Ureter (tissue), 1 donor: ENCODE data around the gene KLHL30. TPM values are rescaled to one million over a fixed set of nuclear protein-coding genes. Genes with fewer than 3 reads are reported as not detected.

Source experiments
- DNase-seq: peaks from one replicate; pipeline ENCODE4 v3.0.0-alpha.2; 2020; ENCODE audit warnings: low spot score
- total RNA-seq: library from RNA; stranded (reverse); gene quantifications from one replicate; pipeline ENCODE4 v1.2.4, GENCODE V29; 2023
- donor health status: DM: yes; HTN: yes; CAD: no.

Gene KLHL30
- total RNA-seq, 1 donor from 2014 or later, result 2.2 TPM

GRCh38 chr2:238132463-238133450 is 5.7 kb upstream of the KLHL30 start:
- DNase-seq, result no peak

DNA sequence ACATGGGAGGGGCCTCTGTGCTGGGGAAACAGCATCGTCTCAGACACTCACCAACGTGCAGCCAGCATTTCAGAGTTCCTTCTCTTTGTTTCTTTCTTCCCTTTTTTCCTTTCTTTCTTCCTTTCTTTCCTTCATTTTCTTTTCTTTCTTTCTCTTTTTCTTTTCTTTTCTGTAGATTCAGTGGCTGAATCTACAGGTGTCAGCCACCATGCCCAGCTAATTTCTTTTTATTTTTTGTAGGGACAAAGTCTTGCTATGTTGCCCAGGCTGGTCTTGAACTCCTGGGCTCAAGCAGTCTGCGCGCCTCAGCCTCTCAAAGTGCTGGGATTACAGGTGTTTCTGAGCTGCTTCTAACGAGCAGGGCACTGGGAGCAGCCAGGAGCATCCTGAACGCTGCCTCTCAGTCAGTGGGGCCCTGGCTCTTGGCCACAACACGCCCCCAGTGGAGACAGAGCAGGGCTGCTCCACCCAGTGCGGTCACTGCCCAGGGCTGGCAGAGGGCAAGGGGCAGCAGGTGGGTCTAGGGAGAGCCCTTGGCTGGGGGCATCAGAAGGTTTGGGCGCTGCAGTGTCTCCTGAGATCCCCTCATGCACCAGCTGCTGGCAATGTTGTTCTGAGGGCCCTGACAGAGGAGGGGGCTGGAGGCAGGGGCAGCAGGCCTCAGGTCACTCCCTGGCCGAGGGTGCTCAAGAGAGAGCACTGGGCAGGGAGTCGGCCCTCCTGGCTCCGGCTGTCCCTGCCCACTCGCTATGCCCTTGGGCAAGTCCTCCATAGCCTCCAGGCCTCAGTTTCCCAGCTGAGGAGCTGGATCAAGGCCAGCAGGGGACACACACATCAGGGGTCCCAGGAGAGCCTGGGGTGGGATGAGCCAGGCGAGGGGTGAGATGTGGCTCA is 4.7 kb upstream of the KLHL30 start:
- no peak for DNase-seq

- no peak for DNase-seq
These were observed 4.1 kb upstream of the KLHL30 start for GRCh38 chr2:238134393-238134785.

- DNase-seq, result no peak
These were observed 2.8 kb upstream of the KLHL30 start for GRCh38 chr2:238135601-238136150.

DNA sequence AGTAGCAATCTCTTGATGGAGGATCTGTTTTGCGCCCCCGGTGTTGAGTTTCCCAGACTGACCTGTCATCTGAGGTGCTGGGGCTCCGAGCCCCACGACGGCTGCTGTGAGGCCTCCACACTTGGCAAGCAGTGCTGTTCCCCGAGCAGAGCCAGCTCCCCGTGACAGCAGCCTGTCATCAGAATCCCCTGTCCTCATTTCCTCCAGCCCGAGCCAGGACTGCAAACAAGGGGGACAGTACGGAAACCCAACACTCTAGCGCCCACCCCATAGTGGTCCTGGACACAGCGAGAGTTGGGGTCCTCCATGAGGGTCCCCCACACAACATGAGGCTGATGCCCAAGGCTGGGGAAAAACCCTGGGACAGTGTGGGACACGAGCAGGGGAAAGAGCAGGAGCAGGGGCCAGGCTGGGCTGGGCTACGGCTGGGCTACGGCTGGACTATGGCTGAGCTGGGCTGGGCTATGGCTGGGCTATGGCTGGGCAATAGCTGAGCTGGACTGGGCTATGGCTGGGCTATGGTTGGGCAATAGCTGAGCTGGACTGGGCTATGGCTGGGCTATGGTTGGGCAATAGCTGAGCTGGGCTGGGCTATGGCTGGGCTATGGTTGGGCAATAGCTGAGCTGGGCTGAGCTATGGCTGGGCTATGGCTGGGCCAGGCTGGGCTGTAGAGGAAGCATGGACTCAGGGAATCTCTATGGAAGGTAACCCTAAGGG is 1.5 kb upstream of the KLHL30 start:
- peak; percentile 56 for DNase-seq

DNA sequence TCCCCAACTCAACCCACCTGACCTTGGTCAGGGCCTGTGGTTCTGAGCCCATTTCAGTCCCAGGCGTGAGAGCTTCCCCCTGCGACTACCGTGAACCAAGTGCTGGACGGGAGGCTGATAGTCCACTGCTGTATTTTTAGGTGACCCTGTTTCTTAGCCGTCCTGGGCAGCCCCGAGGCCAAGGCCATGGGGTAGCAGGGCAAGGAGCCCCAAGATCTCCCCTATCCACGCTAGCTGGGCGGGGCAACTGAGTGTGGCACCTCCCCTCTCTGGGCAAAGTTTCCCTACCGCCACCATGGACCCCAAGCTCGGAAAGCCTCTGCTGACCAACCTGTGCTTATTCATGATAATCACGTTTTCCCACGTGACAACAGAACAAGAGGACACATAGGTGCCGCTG is 583 bp upstream of the KLHL30 start:
- no peak for DNase-seq

DNA sequence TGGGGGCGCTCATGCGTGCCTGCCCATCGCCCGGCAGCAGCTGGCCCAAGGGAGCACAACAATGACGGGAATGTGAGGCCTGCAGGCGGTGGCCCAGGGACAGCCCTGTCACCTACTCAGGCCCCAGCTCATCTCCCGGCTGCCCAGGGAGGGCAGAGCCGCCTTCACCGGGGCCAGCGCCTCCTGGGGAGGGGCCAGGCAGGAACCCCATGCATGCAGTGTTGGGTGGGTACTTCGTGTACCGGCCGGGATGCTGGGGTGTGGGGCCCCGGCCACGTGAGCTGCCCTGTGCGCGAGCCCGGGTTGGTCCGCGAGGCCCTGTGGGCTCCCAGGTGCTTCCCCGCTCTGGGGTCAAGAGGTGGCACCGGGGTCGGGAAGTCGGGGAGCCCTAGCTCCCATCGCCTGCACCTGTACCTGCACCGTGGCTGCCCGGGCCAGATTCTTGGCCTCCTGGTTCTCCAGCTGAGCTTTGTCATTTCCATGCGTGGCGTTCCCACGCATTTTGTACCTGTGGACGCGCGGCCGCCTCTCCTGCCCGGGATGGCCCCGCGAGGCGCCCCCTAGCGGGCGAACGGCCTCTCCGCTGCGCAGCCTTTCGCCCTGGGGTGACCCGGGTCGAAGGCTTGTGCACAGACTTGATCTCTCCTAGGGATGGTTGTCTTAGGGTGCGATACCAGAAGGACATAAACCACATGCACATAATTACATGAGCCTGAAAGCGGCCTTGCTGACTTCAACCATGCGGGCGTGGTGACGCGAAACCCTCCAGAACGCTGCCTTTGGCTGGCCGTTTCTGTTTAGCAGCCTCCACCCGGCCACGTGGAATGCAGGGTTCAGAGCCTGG is 950 bp downstream of the KLHL30 start:
- no peak for DNase-seq

DNA sequence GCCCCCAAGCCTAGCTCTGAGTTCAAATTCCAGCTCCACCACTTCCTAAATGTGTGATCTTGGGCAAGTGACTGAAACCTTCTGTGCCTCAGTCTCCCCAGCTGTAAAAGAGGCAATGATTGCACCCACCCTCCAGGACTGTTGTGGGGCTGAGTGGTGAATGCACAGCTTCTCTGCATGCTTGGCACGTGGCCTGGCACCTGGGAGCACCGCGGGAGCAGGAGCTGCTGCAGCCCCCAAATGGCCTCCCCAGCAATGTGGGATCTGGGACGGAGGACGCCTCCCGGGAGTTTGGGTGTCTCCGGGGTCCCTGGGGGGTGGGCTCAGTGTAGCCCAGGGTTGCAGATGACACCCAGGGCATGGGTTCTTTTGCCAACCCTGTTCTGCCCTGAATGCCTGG is 1.6 kb downstream of the KLHL30 start:
- no peak for DNase-seq

DNA sequence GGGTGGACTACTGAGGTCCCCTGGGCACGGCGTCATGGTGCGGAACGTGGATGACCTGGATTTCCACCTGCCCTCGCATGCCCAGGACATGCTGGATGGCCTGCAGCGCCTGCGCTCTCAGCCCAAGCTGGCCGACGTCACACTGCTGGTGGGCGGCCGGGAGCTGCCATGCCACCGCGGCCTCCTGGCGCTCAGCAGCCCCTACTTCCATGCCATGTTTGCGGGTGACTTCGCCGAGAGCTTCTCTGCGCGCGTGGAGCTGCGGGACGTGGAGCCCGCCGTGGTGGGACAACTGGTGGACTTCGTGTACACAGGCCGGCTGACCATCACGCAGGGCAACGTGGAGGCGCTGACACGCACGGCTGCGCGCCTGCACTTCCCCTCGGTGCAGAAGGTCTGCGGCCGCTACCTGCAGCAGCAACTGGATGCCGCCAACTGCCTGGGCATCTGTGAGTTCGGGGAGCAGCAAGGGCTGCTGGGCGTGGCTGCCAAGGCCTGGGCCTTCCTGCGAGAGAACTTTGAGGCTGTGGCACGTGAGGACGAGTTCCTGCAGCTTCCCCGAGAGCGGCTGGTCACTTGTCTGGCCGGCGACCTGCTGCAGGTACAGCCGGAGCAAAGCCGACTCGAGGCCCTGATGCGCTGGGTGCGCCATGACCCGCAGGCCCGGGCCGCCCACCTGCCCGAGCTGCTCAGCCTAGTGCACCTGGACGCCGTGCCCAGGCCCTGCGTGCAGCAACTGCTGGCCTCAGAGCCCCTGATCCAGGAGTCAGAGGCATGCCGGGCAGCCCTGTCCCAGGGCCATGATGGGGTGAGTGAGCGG is 2.5 kb downstream of the KLHL30 start:
- no peak for DNase-seq

DNA sequence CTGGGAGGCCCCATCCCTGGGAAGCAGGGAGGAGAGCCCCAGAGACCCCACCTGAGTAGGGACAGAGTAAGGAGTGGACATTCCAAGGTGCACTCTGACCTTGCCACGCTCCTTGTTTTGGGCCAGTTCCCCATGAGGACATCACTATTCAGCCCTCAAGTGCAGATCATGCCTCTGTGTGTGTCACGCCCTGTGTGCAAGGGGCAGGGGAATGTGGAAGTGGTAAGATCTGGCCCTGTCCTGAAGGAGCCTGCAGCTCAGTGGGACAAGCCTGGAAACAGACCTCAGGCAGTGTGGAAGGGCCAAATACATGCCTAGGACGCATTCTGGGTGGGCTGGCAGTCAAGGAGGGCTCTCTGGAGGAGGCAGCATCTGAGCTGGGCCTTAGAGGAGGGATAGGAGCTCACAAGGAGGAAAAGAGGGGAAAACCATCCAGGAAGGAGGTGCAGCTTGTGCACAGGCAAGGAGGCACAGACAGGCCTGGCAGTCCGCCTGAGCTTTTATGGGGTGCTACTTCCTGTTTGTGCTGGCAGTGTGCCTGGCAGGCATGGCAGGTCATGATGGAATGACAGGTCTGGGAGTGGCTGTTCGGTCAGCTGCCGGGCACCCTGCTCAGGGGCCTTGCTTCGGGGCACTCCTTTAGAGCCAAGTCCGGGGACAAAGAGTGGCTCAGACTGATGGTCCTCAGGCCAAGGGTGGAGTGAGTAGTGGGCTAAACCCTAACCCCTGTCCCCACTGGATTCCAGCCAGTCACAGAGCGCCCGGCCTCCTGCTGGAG is 3.3 kb downstream of the KLHL30 start:
- peak; percentile 89 for DNase-seq

DNA sequence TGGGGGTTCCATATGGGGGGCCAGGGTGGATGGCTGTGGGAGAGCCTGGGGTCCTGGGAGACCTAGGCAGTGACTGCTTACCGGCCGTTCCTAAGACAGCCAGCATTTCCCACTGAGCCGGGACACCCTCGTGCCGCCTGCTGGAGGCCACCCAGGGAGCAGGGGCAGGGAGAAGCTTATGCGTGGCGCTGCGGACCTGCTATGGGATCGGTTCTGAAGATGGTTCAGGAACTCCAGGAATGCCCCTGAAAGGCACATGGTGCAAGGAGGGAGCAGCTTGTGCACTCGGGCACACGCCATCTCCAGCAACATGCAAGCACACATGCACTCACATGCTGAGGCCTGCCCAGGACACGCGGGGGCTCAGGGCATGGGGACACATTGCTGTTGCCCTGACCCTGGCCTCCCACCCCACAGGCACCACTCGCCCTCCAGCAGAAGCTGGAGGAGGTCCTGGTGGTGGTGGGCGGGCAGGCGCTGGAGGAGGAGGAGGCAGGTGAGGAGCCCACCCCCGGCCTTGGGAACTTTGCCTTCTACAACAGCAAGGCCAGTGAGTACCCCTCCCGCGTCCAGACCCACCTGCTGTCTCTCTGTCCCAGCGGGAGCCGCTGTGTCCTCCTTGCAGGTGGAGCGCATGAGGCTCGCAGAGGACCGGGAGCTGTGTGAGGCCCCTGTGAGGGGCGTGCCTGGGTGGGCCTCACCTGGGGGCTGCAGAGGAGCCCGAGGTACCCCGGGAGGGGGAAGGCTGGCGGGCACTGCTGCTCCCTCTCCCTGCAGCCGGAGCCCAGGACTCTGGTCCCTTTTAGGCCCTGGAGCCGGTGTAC is 4.1 kb downstream of the KLHL30 start:
- DNase-seq, result peak; percentile 64

- DNase-seq, result no peak
These were observed 4.9 kb downstream of the KLHL30 start for GRCh38 chr2:238143239-238143951.

- no peak for DNase-seq
These were observed 5.8 kb downstream of the KLHL30 start for GRCh38 chr2:238144262-238144661.

- DNase-seq, result no peak
These were observed 6.6 kb downstream of the KLHL30 start for GRCh38 chr2:238145046-238145445.

GRCh38 chr2:238145851-238146250 is 7.4 kb downstream of the KLHL30 start:
- DNase-seq, result no peak

DNA sequence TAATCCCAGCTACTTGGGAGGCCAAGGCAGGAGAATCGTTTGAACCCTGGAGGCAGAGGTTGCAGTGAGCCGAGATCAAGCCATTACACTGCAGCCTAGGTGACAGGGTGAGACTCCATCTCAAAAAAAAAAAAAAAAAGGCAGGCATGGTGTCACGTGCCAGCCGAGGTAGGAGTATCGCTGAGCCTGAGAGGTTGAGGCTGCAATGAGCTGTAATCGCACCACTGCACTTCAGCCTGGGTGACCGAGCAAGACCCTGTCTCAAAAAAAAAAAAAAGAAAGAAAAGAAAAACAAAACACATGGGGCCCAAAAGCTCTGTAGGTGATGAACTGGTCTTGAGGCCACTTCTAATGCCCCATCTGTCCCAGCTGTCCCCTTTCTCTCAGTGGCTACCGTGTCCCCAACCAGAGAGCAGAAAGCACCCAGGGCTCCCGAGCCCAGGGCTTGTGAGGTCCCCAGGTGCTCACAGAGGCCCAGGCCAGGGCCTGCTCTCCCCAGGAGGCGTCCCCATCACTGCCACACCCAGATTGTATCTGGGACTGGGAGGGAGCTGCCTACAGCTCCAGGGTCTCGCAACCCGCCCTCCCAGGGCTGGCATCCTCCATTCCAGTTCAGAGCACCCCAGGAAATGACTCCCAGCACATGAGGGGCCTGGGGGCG is 8.5 kb downstream of the KLHL30 start:
- no peak for DNase-seq

DNA sequence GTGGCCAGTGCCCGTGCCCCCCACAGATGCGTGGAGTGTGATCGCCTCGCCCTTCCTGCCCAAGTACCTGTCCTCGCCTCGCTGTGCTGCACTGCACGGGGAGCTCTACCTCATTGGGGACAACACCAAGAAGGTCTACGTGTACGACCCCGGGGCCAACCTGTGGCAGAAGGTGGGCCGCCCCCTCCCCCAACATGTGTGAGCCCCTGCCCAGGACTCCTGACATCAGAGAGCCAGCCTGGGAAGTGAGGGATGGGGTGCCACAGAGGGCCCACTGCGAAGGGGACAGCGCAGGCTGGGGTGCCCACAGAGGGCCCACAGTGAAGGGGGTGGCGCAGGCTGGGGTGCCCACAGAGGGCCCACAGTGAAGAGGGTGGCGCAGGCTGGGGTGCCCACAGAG is 10.5 kb downstream of the KLHL30 start:
- no peak for DNase-seq
